ENCODE data around the gene TIMM9.

GRCh38 chr14:58401587-58401986 lies 25.7 kb downstream of the TIMM9 start:
- TF ChIP-seq CTCF (IDR thresholded peaks at IDR 0.05) (no peak), EZH2 (IDR thresholded peaks at IDR 0.05; ENCODE audit: borderline replicate concordance, insufficient read depth, low read depth, low read length, poor library complexity, severe bottlenecking) (no peak)

Data from B cell (primary cell).